GM23338 (cell line): Measurements from ENCODE around the gene HLA-G.

Source experiments
- CREB1 ChIP-seq: fragments of 250-450 bp; sonication (Bioruptor Pico); IDR thresholded peaks from 2 replicates; pipeline ENCODE4 v1.5.0; 2020; ENCODE audit warnings: low read depth, mild to moderate bottlenecking, moderate library complexity
- EZH2 ChIP-seq: fragments of 200-600 bp; sonication (generic); IDR thresholded peaks from one replicate; pipeline ENCODE4 v1.8.0; 2017; ENCODE audit warnings: antibody characterized with exemption, mild to moderate bottlenecking, low read depth; ENCODE audit not compliant: unreplicated experiment
- EZH2phosphoT487 ChIP-seq: fragments of 200-600 bp; sonication (generic); IDR thresholded peaks from one replicate; pipeline ENCODE4 v1.8.1; 2018; ENCODE audit warnings: antibody characterized with exemption; ENCODE audit not compliant: unreplicated experiment
- JUNB ChIP-seq: IDR thresholded peaks from one replicate; pipeline ENCODE4 v1.6.1; 2016; ENCODE audit warnings: antibody characterized with exemption; ENCODE audit not compliant: unreplicated experiment
- NANOG ChIP-seq: IDR thresholded peaks from 2 replicates; pipeline ENCODE4 v1.6.1; 2016; ENCODE audit warnings: antibody characterized with exemption, borderline replicate concordance
- POLR2AphosphoS5 ChIP-seq: IDR thresholded peaks from 2 replicates; pipeline ENCODE4 v1.6.1; 2016; ENCODE audit warnings: antibody characterized with exemption, low read depth
- STAT1 ChIP-seq: IDR thresholded peaks from one replicate; pipeline ENCODE4 v1.6.1; 2016; ENCODE audit warnings: antibody characterized with exemption; ENCODE audit not compliant: unreplicated experiment
- ZNF114 ChIP-seq: fragments of 250-450 bp; sonication (Bioruptor Pico); IDR thresholded peaks from 2 replicates; pipeline ENCODE4 v1.5.0; 2020; ENCODE audit warnings: mild to moderate bottlenecking, moderate library complexity
- ZNF331 ChIP-seq: fragments of 250-450 bp; sonication (Bioruptor Pico); IDR thresholded peaks from 2 replicates; pipeline ENCODE4 v1.5.0; 2020; ENCODE audit warnings: low read depth, mild to moderate bottlenecking, moderate library complexity
- TF ChIP-seq, protein P1 (sequence below): IDR thresholded peaks from 2 replicates; pipeline ENCODE4 v1.6.1; 2016; ENCODE audit warnings: antibody characterized with exemption
- TF ChIP-seq, protein P2 (sequence below), 2 experiments: fragments of 200-600 bp in 1 of 2; sonication (generic) in 1 of 2; conservative IDR thresholded peaks; 2 replicates each; pipeline versions ENCODE4 v1.5.1 to v1.6.1; 2016 to 2017; ENCODE audit warnings: antibody characterized with exemption in 2 of 2, low read depth in 2 of 2, mild to moderate bottlenecking in 2 of 2, moderate library complexity in 1 of 2
- TF ChIP-seq, protein P3 (sequence below): IDR thresholded peaks from one replicate; pipeline ENCODE4 v1.6.1; 2018; ENCODE audit warnings: antibody characterized with exemption; ENCODE audit not compliant: unreplicated experiment
- TF ChIP-seq, protein P4 (sequence below): fragments of 250-450 bp; sonication (Bioruptor Pico); IDR thresholded peaks from 2 replicates; pipeline ENCODE4 v1.5.0; 2020; ENCODE audit warnings: mild to moderate bottlenecking, moderate library complexity

DNA sequence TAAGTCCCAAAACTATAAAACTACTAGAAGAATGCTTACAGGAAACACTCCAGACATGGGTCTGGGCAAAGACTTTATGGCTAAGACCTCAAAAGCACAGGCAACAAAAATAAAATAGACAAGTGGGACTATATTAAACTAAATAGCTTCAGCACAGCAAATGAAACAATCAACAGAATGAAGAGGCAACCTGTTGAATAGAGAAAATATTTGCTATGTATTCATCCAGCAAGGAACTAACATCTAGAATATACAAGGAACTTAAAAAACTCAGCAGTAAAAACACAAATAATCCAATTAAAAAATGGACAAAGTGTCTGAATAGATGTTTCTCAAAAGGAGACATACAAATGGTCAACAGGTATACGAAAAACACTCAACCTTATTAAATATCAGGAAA, 30.4 kb downstream of the HLA-G start:
- TF ChIP-seq STAT1 (no peak), POLR2AphosphoS5 (no peak), CREB1 (CRISPR knock-in tag) (no peak), EZH2 (no peak), NANOG (no peak), JUNB (no peak), EZH2phosphoT487 (no peak), ZNF114 (no peak), ZNF331 (CRISPR knock-in tag) (no peak)
- TF ChIP-seq, protein P1, sequence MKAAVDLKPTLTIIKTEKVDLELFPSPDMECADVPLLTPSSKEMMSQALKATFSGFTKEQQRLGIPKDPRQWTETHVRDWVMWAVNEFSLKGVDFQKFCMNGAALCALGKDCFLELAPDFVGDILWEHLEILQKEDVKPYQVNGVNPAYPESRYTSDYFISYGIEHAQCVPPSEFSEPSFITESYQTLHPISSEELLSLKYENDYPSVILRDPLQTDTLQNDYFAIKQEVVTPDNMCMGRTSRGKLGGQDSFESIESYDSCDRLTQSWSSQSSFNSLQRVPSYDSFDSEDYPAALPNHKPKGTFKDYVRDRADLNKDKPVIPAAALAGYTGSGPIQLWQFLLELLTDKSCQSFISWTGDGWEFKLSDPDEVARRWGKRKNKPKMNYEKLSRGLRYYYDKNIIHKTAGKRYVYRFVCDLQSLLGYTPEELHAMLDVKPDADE = no peak
- TF ChIP-seq, protein P2, sequence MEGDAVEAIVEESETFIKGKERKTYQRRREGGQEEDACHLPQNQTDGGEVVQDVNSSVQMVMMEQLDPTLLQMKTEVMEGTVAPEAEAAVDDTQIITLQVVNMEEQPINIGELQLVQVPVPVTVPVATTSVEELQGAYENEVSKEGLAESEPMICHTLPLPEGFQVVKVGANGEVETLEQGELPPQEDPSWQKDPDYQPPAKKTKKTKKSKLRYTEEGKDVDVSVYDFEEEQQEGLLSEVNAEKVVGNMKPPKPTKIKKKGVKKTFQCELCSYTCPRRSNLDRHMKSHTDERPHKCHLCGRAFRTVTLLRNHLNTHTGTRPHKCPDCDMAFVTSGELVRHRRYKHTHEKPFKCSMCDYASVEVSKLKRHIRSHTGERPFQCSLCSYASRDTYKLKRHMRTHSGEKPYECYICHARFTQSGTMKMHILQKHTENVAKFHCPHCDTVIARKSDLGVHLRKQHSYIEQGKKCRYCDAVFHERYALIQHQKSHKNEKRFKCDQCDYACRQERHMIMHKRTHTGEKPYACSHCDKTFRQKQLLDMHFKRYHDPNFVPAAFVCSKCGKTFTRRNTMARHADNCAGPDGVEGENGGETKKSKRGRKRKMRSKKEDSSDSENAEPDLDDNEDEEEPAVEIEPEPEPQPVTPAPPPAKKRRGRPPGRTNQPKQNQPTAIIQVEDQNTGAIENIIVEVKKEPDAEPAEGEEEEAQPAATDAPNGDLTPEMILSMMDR (conservative IDR thresholded peaks at IDR 0.05; ENCODE audit: low read depth in 2 of 2) = no peak
- TF ChIP-seq, protein P3, sequence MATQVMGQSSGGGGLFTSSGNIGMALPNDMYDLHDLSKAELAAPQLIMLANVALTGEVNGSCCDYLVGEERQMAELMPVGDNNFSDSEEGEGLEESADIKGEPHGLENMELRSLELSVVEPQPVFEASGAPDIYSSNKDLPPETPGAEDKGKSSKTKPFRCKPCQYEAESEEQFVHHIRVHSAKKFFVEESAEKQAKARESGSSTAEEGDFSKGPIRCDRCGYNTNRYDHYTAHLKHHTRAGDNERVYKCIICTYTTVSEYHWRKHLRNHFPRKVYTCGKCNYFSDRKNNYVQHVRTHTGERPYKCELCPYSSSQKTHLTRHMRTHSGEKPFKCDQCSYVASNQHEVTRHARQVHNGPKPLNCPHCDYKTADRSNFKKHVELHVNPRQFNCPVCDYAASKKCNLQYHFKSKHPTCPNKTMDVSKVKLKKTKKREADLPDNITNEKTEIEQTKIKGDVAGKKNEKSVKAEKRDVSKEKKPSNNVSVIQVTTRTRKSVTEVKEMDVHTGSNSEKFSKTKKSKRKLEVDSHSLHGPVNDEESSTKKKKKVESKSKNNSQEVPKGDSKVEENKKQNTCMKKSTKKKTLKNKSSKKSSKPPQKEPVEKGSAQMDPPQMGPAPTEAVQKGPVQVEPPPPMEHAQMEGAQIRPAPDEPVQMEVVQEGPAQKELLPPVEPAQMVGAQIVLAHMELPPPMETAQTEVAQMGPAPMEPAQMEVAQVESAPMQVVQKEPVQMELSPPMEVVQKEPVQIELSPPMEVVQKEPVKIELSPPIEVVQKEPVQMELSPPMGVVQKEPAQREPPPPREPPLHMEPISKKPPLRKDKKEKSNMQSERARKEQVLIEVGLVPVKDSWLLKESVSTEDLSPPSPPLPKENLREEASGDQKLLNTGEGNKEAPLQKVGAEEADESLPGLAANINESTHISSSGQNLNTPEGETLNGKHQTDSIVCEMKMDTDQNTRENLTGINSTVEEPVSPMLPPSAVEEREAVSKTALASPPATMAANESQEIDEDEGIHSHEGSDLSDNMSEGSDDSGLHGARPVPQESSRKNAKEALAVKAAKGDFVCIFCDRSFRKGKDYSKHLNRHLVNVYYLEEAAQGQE = no peak
- TF ChIP-seq, protein P4, sequence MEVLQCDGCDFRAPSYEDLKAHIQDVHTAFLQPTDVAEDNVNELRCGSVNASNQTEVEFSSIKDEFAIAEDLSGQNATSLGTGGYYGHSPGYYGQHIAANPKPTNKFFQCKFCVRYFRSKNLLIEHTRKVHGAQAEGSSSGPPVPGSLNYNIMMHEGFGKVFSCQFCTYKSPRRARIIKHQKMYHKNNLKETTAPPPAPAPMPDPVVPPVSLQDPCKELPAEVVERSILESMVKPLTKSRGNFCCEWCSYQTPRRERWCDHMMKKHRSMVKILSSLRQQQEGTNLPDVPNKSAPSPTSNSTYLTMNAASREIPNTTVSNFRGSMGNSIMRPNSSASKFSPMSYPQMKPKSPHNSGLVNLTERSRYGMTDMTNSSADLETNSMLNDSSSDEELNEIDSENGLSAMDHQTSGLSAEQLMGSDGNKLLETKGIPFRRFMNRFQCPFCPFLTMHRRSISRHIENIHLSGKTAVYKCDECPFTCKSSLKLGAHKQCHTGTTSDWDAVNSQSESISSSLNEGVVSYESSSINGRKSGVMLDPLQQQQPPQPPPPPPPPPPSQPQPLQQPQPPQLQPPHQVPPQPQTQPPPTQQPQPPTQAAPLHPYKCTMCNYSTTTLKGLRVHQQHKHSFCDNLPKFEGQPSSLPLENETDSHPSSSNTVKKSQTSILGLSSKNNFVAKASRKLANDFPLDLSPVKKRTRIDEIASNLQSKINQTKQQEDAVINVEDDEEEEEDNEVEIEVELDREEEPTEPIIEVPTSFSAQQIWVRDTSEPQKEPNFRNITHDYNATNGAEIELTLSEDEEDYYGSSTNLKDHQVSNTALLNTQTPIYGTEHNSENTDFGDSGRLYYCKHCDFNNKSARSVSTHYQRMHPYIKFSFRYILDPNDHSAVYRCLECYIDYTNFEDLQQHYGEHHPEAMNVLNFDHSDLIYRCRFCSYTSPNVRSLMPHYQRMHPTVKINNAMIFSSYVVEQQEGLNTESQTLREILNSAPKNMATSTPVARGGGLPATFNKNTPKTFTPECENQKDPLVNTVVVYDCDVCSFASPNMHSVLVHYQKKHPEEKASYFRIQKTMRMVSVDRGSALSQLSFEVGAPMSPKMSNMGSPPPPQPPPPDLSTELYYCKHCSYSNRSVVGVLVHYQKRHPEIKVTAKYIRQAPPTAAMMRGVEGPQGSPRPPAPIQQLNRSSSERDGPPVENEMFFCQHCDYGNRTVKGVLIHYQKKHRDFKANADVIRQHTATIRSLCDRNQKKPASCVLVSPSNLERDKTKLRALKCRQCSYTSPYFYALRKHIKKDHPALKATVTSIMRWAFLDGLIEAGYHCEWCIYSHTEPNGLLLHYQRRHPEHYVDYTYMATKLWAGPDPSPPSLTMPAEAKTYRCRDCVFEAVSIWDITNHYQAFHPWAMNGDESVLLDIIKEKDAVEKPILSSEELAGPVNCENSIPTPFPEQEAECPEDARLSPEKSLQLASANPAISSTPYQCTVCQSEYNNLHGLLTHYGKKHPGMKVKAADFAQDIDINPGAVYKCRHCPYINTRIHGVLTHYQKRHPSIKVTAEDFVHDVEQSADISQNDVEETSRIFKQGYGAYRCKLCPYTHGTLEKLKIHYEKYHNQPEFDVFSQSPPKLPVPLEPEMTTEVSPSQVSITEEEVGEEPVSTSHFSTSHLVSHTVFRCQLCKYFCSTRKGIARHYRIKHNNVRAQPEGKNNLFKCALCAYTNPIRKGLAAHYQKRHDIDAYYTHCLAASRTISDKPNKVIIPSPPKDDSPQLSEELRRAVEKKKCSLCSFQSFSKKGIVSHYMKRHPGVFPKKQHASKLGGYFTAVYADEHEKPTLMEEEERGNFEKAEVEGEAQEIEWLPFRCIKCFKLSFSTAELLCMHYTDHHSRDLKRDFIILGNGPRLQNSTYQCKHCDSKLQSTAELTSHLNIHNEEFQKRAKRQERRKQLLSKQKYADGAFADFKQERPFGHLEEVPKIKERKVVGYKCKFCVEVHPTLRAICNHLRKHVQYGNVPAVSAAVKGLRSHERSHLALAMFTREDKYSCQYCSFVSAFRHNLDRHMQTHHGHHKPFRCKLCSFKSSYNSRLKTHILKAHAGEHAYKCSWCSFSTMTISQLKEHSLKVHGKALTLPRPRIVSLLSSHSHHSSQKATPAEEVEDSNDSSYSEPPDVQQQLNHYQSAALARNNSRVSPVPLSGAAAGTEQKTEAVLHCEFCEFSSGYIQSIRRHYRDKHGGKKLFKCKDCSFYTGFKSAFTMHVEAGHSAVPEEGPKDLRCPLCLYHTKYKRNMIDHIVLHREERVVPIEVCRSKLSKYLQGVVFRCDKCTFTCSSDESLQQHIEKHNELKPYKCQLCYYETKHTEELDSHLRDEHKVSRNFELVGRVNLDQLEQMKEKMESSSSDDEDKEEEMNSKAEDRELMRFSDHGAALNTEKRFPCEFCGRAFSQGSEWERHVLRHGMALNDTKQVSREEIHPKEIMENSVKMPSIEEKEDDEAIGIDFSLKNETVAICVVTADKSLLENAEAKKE (CRISPR knock-in tag) = no peak
